Measurements from ENCODE around the gene SLC6A17. TPM values are rescaled to one million over a fixed set of nuclear protein-coding genes. Genes with fewer than 3 reads are reported as not detected.
A peak's percentile ranks its signal among the peaks of the same experiment; 100 is the strongest.

SLC6A17 gene
- total and polyA plus RNA-seq, 2 donors, result 0.05 to 0.10 TPM

DNA sequence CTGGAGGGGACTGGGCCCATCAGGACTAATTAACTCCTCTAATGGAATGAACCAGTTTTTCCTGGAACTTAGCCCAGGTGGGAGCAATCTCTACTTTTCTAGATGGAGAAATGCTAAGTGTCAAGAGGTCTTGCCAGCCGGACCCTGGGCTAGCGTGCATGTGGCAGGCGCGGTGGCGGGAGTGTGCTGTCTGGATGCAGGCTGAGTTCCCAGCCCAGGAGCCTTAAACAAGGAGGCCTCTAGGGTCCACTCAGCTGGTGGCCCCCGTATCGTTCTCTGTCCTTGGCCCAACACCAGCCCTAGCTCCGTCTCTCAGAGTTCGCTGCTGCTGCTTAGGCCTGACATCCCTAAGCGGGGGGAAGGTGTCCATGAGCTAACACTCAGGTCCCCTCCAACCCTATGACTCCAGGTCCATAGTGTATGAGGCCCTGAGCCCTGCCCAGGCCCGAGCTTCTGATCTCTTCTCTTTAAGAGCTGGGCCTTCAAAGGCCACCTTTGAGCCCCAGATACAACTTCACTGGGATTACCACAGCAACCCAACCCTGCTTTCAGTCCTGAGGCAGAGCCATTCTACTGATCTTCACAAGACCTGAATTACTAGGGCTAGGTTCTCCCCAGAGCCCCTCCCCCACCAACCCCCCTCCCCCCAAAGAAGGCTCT is 56.1 kb downstream of the SLC6A17 start:
- Histone ChIP-seq H3K4me1 (ENCODE audit: insufficient read depth) (no peaks in the 10 kb centered on the region), H3K27ac (ENCODE audit: low read depth) (no peak overlapping the region), H3K36me3 (ENCODE audit: insufficient read depth) (no peaks in the 10 kb centered on the region), H3K4me3 (ENCODE audit: low read depth, low read length) (no peak overlapping the region)
- no peak for DNase-seq (ENCODE audit: extremely low spot score)
- 84% methylated on average over 11 of the region's 11 CpGs for WGBS

GRCh38 chr1:110207831-110208230 is 57.5 kb downstream of the SLC6A17 start:
- no peak for DNase-seq (ENCODE audit: extremely low spot score)
- WGBS, result 21% methylated on average over 5 of the region's 5 CpGs
- no peak overlapping the region for H3K4me3 ChIP-seq (ENCODE audit: low read depth, low read length)
- no peaks in the 10 kb centered on the region for H3K4me1 ChIP-seq (ENCODE audit: insufficient read depth)
- no peaks in the 10 kb centered on the region for H3K36me3 ChIP-seq (ENCODE audit: insufficient read depth)
- H3K27ac ChIP-seq (ENCODE audit: low read depth), result no peak overlapping the region

GRCh38 chr1:110208916-110209645 is 58.8 kb downstream of the SLC6A17 start:
- no peak for DNase-seq (ENCODE audit: extremely low spot score)
- H3K4me1 ChIP-seq (ENCODE audit: insufficient read depth), result no peaks in the 10 kb centered on the region
- 54% methylated on average over 7 of the region's 7 CpGs for WGBS

DNA sequence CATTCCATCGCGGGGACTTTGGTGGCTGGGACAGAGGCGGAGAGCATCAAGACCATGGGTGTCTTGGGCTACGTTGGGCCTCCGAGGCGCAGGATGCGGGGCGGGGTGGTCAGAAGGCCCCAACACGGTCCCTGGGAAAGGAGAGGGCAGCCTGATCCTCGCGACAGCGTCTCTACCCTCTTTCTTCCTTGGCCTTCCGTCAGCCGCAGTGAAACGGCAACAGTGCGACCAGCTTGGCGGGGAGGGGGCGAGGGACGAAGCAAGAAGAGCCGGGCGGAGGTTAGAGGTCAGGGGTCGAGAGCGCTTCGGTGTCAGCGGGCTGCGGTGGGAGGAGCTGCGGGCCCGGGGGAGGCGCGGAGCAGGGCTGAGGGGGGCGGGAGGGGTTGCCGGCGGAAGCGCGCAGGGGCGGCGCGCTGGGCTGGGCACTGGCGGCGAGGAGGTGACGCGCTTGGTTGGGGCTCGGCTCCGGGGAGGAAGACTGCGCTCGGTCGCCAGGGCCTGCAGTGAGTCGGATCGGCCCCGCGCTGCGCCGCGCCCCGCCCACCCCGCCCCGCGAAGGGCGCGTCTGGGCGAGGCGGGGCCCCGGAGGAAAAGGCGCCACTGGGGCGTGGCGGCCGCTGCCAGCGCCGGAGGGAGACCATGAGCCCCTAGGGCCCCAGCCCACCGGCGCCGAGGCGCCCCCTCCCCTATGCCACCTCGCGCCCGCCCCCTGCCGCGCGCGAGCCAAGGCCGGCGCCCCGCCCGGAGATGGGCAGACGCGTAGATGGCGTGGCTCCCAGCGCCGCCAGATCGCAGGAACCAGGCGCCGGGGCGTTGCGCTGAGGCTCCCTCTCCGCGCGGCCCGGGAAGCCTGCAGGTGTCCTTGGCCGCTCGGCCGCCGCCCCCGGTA is 59.7 kb downstream of the SLC6A17 start, which contains the start of gene KCNC4:
Gene KCNC4 (plus strand): TSS at position 600 of the 889 bp plus-strand sequence. CDS start 1,186 bp downstream, outside the sequence.
- WGBS, result 2% methylated on average over 102 of the region's 103 CpGs
- no peaks in the 10 kb centered on the region for H3K4me1 ChIP-seq (ENCODE audit: insufficient read depth)
- peak within 1 kb of the TSS; percentile 60 for H3K4me3 ChIP-seq (ENCODE audit: low read depth, low read length)

More at GRCh38 chr1:110208916-110209645, 58.8 kb downstream of the SLC6A17 start:
- Histone ChIP-seq H3K4me3 (ENCODE audit: low read depth, low read length) (no peak overlapping the region), H3K27ac (ENCODE audit: low read depth) (no peak overlapping the region), H3K36me3 (ENCODE audit: insufficient read depth) (no peaks in the 10 kb centered on the region)

GRCh38 chr1:110210604-110211495 is 60.6 kb downstream of the SLC6A17 start:
- DNase-seq (ENCODE audit: extremely low spot score), result no peak

More for the DNA sequence above, 59.7 kb downstream of the SLC6A17 start, which contains the start of gene KCNC4:
- DNase-seq (ENCODE audit: extremely low spot score), result no peak
- Histone ChIP-seq H3K36me3 (ENCODE audit: insufficient read depth) (no peaks in the 10 kb centered on the region), H3K27ac (ENCODE audit: low read depth) (peak within 1 kb of the TSS; percentile 63)

DNA sequence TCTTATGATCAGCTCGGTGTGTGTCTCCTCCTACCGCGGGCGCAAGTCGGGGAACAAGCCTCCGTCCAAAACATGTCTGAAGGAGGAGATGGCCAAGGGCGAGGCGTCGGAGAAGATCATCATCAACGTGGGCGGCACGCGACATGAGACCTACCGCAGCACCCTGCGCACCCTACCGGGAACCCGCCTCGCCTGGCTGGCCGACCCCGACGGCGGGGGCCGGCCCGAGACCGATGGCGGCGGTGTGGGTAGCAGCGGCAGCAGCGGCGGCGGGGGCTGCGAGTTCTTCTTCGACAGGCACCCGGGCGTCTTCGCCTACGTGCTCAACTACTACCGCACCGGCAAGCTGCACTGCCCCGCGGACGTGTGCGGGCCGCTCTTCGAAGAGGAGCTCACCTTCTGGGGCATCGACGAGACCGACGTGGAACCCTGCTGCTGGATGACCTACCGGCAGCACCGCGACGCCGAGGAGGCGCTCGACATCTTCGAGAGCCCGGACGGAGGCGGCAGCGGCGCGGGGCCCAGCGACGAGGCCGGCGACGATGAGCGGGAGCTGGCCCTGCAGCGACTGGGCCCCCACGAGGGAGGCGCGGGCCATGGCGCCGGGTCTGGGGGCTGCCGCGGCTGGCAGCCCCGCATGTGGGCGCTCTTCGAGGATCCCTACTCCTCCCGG is 61.3 kb downstream of the SLC6A17 start:
- Histone ChIP-seq H3K4me3 (ENCODE audit: low read depth, low read length) (peak overlapping the region; percentile 60), H3K27ac (ENCODE audit: low read depth) (no peak overlapping the region), H3K36me3 (ENCODE audit: insufficient read depth) (no peaks in the 10 kb centered on the region), H3K4me1 (ENCODE audit: insufficient read depth) (no peaks in the 10 kb centered on the region)
- no peak for DNase-seq (ENCODE audit: extremely low spot score)
- WGBS, result 5% methylated on average over 81 of the region's 81 CpGs

More at GRCh38 chr1:110210604-110211495, 60.6 kb downstream of the SLC6A17 start:
- peak overlapping the region; percentile 60 for H3K4me3 ChIP-seq (ENCODE audit: low read depth, low read length)
- WGBS, result under 1% methylated on average over 101 of the region's 101 CpGs
- H3K4me1 ChIP-seq (ENCODE audit: insufficient read depth), result no peaks in the 10 kb centered on the region
- no peaks in the 10 kb centered on the region for H3K36me3 ChIP-seq (ENCODE audit: insufficient read depth)
- no peak overlapping the region for H3K27ac ChIP-seq (ENCODE audit: low read depth)

DNA sequence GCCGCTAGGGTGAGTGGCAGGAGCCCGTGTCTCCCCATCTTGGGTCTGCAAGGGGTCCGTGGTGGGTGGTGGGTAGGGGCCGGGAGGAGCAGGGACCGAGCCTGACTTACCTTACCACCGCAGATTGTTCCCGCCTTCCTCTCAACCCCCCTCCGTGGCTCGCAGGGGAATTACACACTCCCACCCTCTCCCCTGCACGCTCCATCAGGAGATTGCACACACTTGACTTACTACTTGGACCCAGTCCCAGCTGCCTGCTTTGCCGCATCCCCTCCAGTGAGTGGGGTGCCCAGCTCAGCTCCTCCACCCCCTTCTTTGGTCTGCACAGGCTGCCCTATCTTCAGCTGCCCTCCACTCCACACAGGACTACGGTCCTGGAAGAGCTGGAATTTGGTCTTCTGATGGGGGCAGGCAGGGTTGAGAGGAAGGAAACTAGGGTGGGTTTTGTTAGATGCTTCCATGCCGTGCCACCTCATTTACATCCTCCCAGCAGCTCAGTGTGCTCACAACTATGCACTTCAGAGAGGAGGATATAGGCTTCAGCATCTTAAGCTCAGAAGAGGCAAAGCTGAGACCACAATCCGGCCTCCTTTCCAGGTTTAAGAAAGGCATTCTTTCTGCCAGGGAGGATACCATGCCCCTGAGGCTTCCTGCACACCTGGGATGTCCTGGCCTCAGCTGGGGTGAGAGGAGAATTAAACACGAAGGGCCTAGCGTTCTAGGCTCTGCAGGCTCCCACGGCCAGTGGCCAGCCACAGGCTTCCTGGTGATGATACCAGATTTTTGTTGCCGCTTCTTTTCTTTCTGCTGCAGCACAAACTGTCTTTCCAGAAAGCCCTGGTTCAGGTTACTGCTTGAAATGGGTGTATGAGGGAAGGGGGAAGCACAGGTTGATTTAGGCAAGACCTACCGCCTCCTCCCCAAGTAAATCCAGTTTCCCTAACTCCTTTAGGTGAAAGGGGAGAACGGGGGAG is 62.2 kb downstream of the SLC6A17 start:
- Histone ChIP-seq H3K27ac (ENCODE audit: low read depth) (no peak overlapping the region), H3K4me3 (ENCODE audit: low read depth, low read length) (peak overlapping the region; percentile 60), H3K36me3 (ENCODE audit: insufficient read depth) (no peaks in the 10 kb centered on the region), H3K4me1 (ENCODE audit: insufficient read depth) (no peaks in the 10 kb centered on the region)
- 47% methylated on average over 20 of the region's 20 CpGs for WGBS
- no peak for DNase-seq (ENCODE audit: extremely low spot score)

- no peak for DNase-seq (ENCODE audit: extremely low spot score)
- no peak overlapping the region for H3K27ac ChIP-seq (ENCODE audit: low read depth)
- WGBS, result 73% methylated on average over 2 of the region's 2 CpGs
- no peak overlapping the region for H3K4me3 ChIP-seq (ENCODE audit: low read depth, low read length)
- no peaks in the 10 kb centered on the region for H3K4me1 ChIP-seq (ENCODE audit: insufficient read depth)
- H3K36me3 ChIP-seq (ENCODE audit: insufficient read depth), result no peaks in the 10 kb centered on the region
These were observed 62.8 kb downstream of the SLC6A17 start for GRCh38 chr1:110213143-110213540.

- Histone ChIP-seq H3K36me3 (ENCODE audit: insufficient read depth) (no peaks in the 10 kb centered on the region), H3K4me1 (ENCODE audit: insufficient read depth) (no peaks in the 10 kb centered on the region), H3K4me3 (ENCODE audit: low read depth, low read length) (no peak overlapping the region), H3K27ac (ENCODE audit: low read depth) (no peak overlapping the region)
- 77% methylated on average over 16 of the region's 16 CpGs for WGBS
- DNase-seq (ENCODE audit: extremely low spot score), result no peak
These were observed 64.4 kb downstream of the SLC6A17 start for GRCh38 chr1:110214454-110215404.

DNA sequence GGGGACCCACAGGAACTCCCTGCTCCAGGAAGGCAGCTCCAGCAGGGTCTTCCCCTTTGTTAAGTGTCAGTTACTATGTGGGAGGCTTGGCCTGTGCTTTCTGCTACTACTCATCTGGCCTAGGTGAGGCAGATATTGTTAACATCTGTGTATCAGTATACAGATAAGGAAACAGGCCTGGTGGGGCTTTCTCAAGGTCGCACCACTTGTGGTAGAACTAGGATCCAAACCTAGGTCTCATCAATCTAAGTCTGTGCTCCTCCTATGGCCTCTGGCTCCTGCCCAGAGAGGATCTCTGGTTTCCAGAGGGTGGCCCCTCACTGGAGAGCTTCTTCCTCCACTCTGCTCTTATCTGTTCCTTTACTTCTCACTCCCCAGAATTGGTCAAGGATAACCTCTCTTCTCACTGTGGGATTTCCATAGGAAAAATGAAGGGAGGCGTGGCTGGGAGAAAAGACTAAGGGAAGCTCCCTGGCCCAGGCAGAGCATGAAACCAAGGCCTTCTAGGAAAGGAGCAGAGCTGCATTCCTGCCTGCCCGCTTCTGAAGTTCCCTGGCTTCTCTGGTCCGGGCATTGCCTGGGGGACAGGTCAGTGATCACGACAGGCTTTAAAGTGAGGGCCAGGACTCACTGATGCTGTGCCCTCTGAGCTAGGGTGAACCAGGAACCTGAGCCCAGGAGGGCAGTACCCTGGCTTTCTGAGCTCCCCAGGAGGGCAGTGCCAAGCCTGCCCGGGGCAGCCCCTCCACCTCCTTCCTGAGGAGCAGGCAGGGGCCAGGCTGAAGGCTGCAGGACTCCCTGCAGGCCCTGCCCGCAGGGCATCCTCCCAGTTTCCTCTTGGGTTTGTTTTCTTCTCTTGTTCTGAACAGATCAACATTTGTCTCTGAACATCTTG is 65.6 kb downstream of the SLC6A17 start:
- WGBS, result 92% methylated on average over 7 of the region's 7 CpGs
- Histone ChIP-seq H3K27ac (ENCODE audit: low read depth) (no peak overlapping the region), H3K36me3 (ENCODE audit: insufficient read depth) (no peaks in the 10 kb centered on the region), H3K4me3 (ENCODE audit: low read depth, low read length) (no peak overlapping the region), H3K4me1 (ENCODE audit: insufficient read depth) (no peaks in the 10 kb centered on the region)
- no peak for DNase-seq (ENCODE audit: extremely low spot score)

All from urinary bladder (tissue), 4 donors.